OCI-LY7 (cell line): ENCODE measurements around the gene MGAT1. TPM values are rescaled to one million over a fixed set of nuclear protein-coding genes. Genes with fewer than 3 reads are reported as not detected.
"Not testable (repeated sequence)": the region's sequence is repeated elsewhere in the genome, so short reads cannot be mapped to it uniquely, and the experiment has no call there.

Source experiments
- BruUV-seq: library from RNA; stranded (reverse); fragments of 400-500 nt; replicated peaks from 2 replicates; lab custom pipeline; 2021; lab: Mats Ljungman, UMichigan
- CTCF ChIA-PET: fragments of 300-600 bp; sonication (Branson Sonifier 250); formaldehyde crosslinking; loops from one replicate; lab custom pipeline; 2022; ENCODE audit warnings: antibody characterized with exemption; ENCODE audit not compliant: unreplicated experiment; lab: Charles Lee
- POLR2A ChIA-PET: fragments of 300-600 bp; sonication (Branson Sonifier 250); formaldehyde crosslinking; loops from one replicate; lab custom pipeline; 2022; ENCODE audit warnings: antibody characterized with exemption; lab: Charles Lee
- DNase-seq: peaks from one replicate; pipeline ENCODE4 v3.0.0-alpha.2; 2015; ENCODE audit warnings: low spot score
- H2AFZ ChIP-seq: fragments of 200-600 bp; sonication (generic), shearing (Covaris generic); 2 replicates; pipeline ENCODE4 v1.6.1; 2014; ENCODE audit warnings: mild to moderate bottlenecking, antibody characterized with exemption, low read length, moderate library complexity
- H3K27ac ChIP-seq: fragments of 200-600 bp; sonication (generic); 2 replicates; pipeline ENCODE4 v1.5.1; 2014; ENCODE audit warnings: mixed run types, low read depth, mild to moderate bottlenecking, moderate library complexity, low read length, inconsistent platforms; ENCODE audit not compliant: poor library complexity, severe bottlenecking
- H3K36me3 ChIP-seq: fragments of 200-600 bp; sonication (generic); 2 replicates; pipeline ENCODE4 v1.6.1; 2014; ENCODE audit warnings: mild to moderate bottlenecking, antibody characterized with exemption, low read length, moderate library complexity, mixed read lengths; ENCODE audit not compliant: insufficient read depth
- H3K4me1 ChIP-seq: fragments of 200-600 bp; sonication (generic); 2 replicates; pipeline ENCODE4 v1.5.1; 2014; ENCODE audit warnings: mild to moderate bottlenecking, low read length; ENCODE audit not compliant: insufficient read depth, poor library complexity, severe bottlenecking
- H3K4me2 ChIP-seq: fragments of 200-600 bp; sonication (generic); 2 replicates; pipeline ENCODE4 v1.6.1; 2014; ENCODE audit warnings: mild to moderate bottlenecking, low read length
- H3K4me3 ChIP-seq: fragments of 200-600 bp; sonication (generic); 2 replicates; pipeline ENCODE4 v1.5.1; 2014; ENCODE audit warnings: mild to moderate bottlenecking, low read depth, low read length; ENCODE audit not compliant: poor library complexity, severe bottlenecking
- H3K79me2 ChIP-seq: fragments of 200-600 bp; sonication (generic); 2 replicates; pipeline ENCODE4 v1.6.1; 2016; ENCODE audit warnings: low read depth, mild to moderate bottlenecking, low read length, moderate library complexity, mixed read lengths; ENCODE audit not compliant: insufficient read depth
- H3K9me2 ChIP-seq: fragments of 200-600 bp; sonication (generic); 2 replicates; pipeline ENCODE4 v1.6.1; 2016; ENCODE audit warnings: mild to moderate bottlenecking, low read length, mixed read lengths; ENCODE audit not compliant: insufficient read depth
- H3K9me3 ChIP-seq: fragments of 200-600 bp; sonication (generic); 2 replicates; pipeline ENCODE4 v1.6.1; 2014; ENCODE audit warnings: mild to moderate bottlenecking, mixed run types, low read length, mixed read lengths
- H4K20me1 ChIP-seq: fragments of 200-600 bp; sonication (generic); 2 replicates; pipeline ENCODE4 v1.6.1; 2014; ENCODE audit warnings: mild to moderate bottlenecking, antibody characterized with exemption, low read length, moderate library complexity, mixed read lengths; ENCODE audit not compliant: insufficient read depth
- CTCF ChIP-seq: fragments of 200-600 bp; sonication (generic); conservative IDR thresholded peaks from 2 replicates; pipeline ENCODE4 v1.5.1; 2014; ENCODE audit warnings: mild to moderate bottlenecking, antibody characterized with exemption, low read length, moderate library complexity, mixed read lengths
- EZH2phosphoT487 ChIP-seq: fragments of 200-600 bp; sonication (generic); IDR thresholded peaks from 2 replicates; pipeline ENCODE4 v1.6.1; 2018; ENCODE audit warnings: low read depth, borderline replicate concordance, mild to moderate bottlenecking, mixed run types, antibody characterized with exemption, low read length, moderate library complexity, mixed read lengths
- intact Hi-C: fragments of 100-400 bp; cut with micrococcal nuclease; formaldehyde crosslinking; loops from one replicate; pipeline ENCODE4 v1.10.0; 2022; ENCODE audit not compliant: unreplicated experiment
- total RNA-seq, 2 experiments: library from RNA; depleted of rRNA in 1 of 2; stranded (reverse); fragments of >200 nt in 1 of 2; shearing (Covaris generic) in 1 of 2; gene quantifications; 2 replicates each; pipeline ENCODE4 v1.2.3, GENCODE V29; 2014 to 2022

The MGAT1 gene
- total RNA-seq, 2 experiments from 2014 or later: 75.4 to 103 TPM

GRCh38 chr5:180830253-180831138, 27.9 kb upstream of the MGAT1 start:
- H3K79me2 ChIP-seq: peaks cover 55% of the 10 kb centered on the region
- intact Hi-C loops: loop anchor here (1.0 to 5.0 kb wide), 5 partner anchors 9 to 38 kb away; no protein-coding TSS in a partner anchor

GRCh38 chr5:180829726-180830125, 27.1 kb upstream of the MGAT1 start:
- Histone ChIP-seq H3K9me2 (no peaks in the 10 kb centered on the region), H2AFZ (no peak overlapping the region), H3K27ac (peak overlapping the region; percentile 83), H3K4me1 (peaks cover 33% of the 10 kb centered on the region), H3K79me2 (peaks cover 47% of the 10 kb centered on the region), H3K4me3 (peak overlapping the region; percentile 74), H3K4me2 (peak overlapping the region; percentile 80), H4K20me1 (no peaks in the 10 kb centered on the region), H3K36me3 (peaks cover 28% of the 10 kb centered on the region), H3K9me3 (peaks cover 9% of the 10 kb centered on the region)
- CTCF ChIA-PET: interaction anchor here (0.6 to 1.8 kb wide), 3 partner anchors 8 to 26 kb away, joined by 3 to 9 read pairs (median 6); no protein-coding TSS in a partner anchor
- DNase-seq: no peak
- TF ChIP-seq CTCF (no peak), EZH2phosphoT487 (no peak)
- intact Hi-C loops: loop anchor here (2.0 to 5.0 kb wide), 2 partner anchors 19 to 37 kb away; no protein-coding TSS in a partner anchor
- POLR2A ChIA-PET: interaction anchor here (0.9 to 4.2 kb wide), 9 partner anchors 8 to 30 kb away, joined by 3 to 48 read pairs (median 11); partner anchors contain the start of gene ZFP62
- BruUV-seq: no TSS peak

More at GRCh38 chr5:180830253-180831138, 27.9 kb upstream of the MGAT1 start:
- H2AFZ ChIP-seq: peak overlapping the region; percentile 35; the same call in 1 of the 2 replicates
- H3K4me1 ChIP-seq: peaks cover 29% of the 10 kb centered on the region
- no peaks in the 10 kb centered on the region for H4K20me1 ChIP-seq
- H3K4me2 ChIP-seq: peak overlapping the region; percentile 80
- peaks cover 36% of the 10 kb centered on the region for H3K36me3 ChIP-seq
- TF ChIP-seq CTCF (no peak), EZH2phosphoT487 (no peak)
- H3K9me3 ChIP-seq: peaks cover 9% of the 10 kb centered on the region
- TSS peak; percentile 75 for BruUV-seq
- ChIA-PET CTCF (interaction anchor here (0.6 to 1.8 kb wide), 5 partner anchors 9 to 45 kb away, joined by 3 to 9 read pairs (median 3); no protein-coding TSS in a partner anchor), POLR2A (interaction anchor here (0.9 to 4.2 kb wide), 10 partner anchors 9 to 29 kb away, joined by 3 to 48 read pairs (median 10); partner anchors contain the start of gene ZFP62)
- H3K4me3 ChIP-seq: peak overlapping the region; percentile 74
- peak overlapping the region; percentile 83 for H3K27ac ChIP-seq
- no peaks in the 10 kb centered on the region for H3K9me2 ChIP-seq
- peak; percentile 70 for DNase-seq

GRCh38 chr5:180828756-180829531, 26.3 kb upstream of the MGAT1 start:
- BruUV-seq, H3K4me3 ChIP-seq, H3K9me2 ChIP-seq, intact Hi-C loops, H3K27ac ChIP-seq, H4K20me1 ChIP-seq, H3K9me3 ChIP-seq, CTCF ChIA-PET, DNase-seq, H2AFZ ChIP-seq: not testable (repeated sequence)
- Histone ChIP-seq H3K36me3 (peaks cover 20% of the 10 kb centered on the region), H3K4me1 (peaks cover 40% of the 10 kb centered on the region), H3K79me2 (peaks cover 39% of the 10 kb centered on the region), H3K4me2 (peak overlapping the region; percentile 80; the same call in 1 of the 2 replicates)
- POLR2A ChIA-PET: interaction anchor here (2.8 to 4.2 kb wide), 4 partner anchors 7 to 31 kb away, joined by 10 to 48 read pairs (median 26); partner anchors contain the start of gene ZFP62

GRCh38 chr5:180827374-180827773, 24.8 kb upstream of the MGAT1 start:
- ChIA-PET POLR2A (interaction anchor here (1.2 to 1.4 kb wide), 2 partner anchors 9 to 11 kb away, joined by 4 to 7 read pairs; no protein-coding TSS in a partner anchor), CTCF (interaction anchor here (1.3 kb wide), 1 partner anchor 11 kb away, joined by 5 read pairs; no protein-coding TSS in a partner anchor)
- H2AFZ ChIP-seq, H4K20me1 ChIP-seq, H3K4me3 ChIP-seq, H3K4me2 ChIP-seq, H3K9me3 ChIP-seq, DNase-seq, H3K9me2 ChIP-seq, intact Hi-C loops, H3K27ac ChIP-seq, BruUV-seq: not testable (repeated sequence)
- H3K36me3 ChIP-seq: peaks cover 19% of the 10 kb centered on the region
- peaks cover 24% of the 10 kb centered on the region for H3K79me2 ChIP-seq
- peaks cover 40% of the 10 kb centered on the region for H3K4me1 ChIP-seq
